ENCODE data around the gene PDE12. TPM values are rescaled to one million over a fixed set of nuclear protein-coding genes. Genes with fewer than 3 reads are reported as not detected.

The PDE12 gene
- total RNA-seq, 1 donor from 2014 or later: 12.4 TPM

GRCh38 chr3:57575966-57576626, 20.0 kb downstream of the PDE12 start:
- Histone ChIP-seq H3K27ac (replicated peaks) (peak overlapping the region; percentile 53), H3K9me3 (replicated peaks) (no peaks in the 10 kb centered on the region), H3K4me1 (peaks cover 27% of the 10 kb centered on the region), H3K36me3 (peaks cover 90% of the 10 kb centered on the region), H3K27me3 (ENCODE audit: low read depth) (no peaks in the 10 kb centered on the region), H3K4me3 (no peak overlapping the region)
- DNase-seq: no peak
- no peak for TF ChIP-seq CTCF (IDR thresholded peaks at IDR 0.05; ENCODE audit: borderline replicate concordance)
- intact Hi-C loops (cut with micrococcal nuclease): no loop called here

- TF ChIP-seq CTCF (IDR thresholded peaks at IDR 0.05; ENCODE audit: borderline replicate concordance): no peak
- H3K4me1 ChIP-seq: peaks cover 29% of the 10 kb centered on the region
- peak overlapping the region; percentile 10 for H3K27ac ChIP-seq (replicated peaks)
- no peak overlapping the region for H3K4me3 ChIP-seq
- H3K9me3 ChIP-seq (replicated peaks): no peaks in the 10 kb centered on the region
- intact Hi-C loops (cut with micrococcal nuclease): no loop called here
- no peak for DNase-seq
- peaks cover 88% of the 10 kb centered on the region for H3K36me3 ChIP-seq
- H3K27me3 ChIP-seq (ENCODE audit: low read depth): no peaks in the 10 kb centered on the region
Measured at GRCh38 chr3:57577801-57578200, 21.7 kb downstream of the PDE12 start.

- no peak for DNase-seq
- Histone ChIP-seq H3K4me1 (peaks cover 53% of the 10 kb centered on the region), H3K36me3 (peaks cover 56% of the 10 kb centered on the region), H3K27me3 (ENCODE audit: low read depth) (no peaks in the 10 kb centered on the region), H3K9me3 (replicated peaks) (no peaks in the 10 kb centered on the region), H3K4me3 (no peak overlapping the region), H3K27ac (replicated peaks) (no peak overlapping the region)
- TF ChIP-seq CTCF (IDR thresholded peaks at IDR 0.05; ENCODE audit: borderline replicate concordance): peak; percentile 25
- intact Hi-C loops (cut with micrococcal nuclease): no loop called here
Measured at GRCh38 chr3:57582474-57583168, 26.5 kb downstream of the PDE12 start.

GRCh38 chr3:57583544-57583943, 27.5 kb downstream of the PDE12 start:
- TF ChIP-seq CTCF (IDR thresholded peaks at IDR 0.05; ENCODE audit: borderline replicate concordance): no peak
- Histone ChIP-seq H3K4me1 (peaks cover 57% of the 10 kb centered on the region), H3K4me3 (no peak overlapping the region), H3K9me3 (replicated peaks) (no peaks in the 10 kb centered on the region), H3K27me3 (ENCODE audit: low read depth) (no peaks in the 10 kb centered on the region), H3K36me3 (peaks cover 46% of the 10 kb centered on the region), H3K27ac (replicated peaks) (no peak overlapping the region)
- no peak for DNase-seq
- intact Hi-C loops (cut with micrococcal nuclease): no loop called here

GRCh38 chr3:57586778-57587177, 30.7 kb downstream of the PDE12 start:
- intact Hi-C loops (cut with micrococcal nuclease): no loop called here
- no peak for TF ChIP-seq CTCF (IDR thresholded peaks at IDR 0.05; ENCODE audit: borderline replicate concordance)
- peaks cover 63% of the 10 kb centered on the region for H3K4me1 ChIP-seq
- no peaks in the 10 kb centered on the region for H3K27me3 ChIP-seq (ENCODE audit: low read depth)
- H3K4me3 ChIP-seq: no peak overlapping the region
- no peaks in the 10 kb centered on the region for H3K9me3 ChIP-seq (replicated peaks)
- DNase-seq: no peak
- H3K27ac ChIP-seq (replicated peaks): no peak overlapping the region
- H3K36me3 ChIP-seq: peaks cover 18% of the 10 kb centered on the region
